HS-5 (cell line): ENCODE results near the gene DOCK3.
"Not testable (repeated sequence)": the region's sequence is repeated elsewhere in the genome, so short reads cannot be mapped to it uniquely, and the experiment has no call there.

Experiments used
- DNase-seq: peaks from one replicate; pipeline ENCODE4 v3.0.0-alpha.2; 2012; ENCODE audit warnings: low read depth

Gene DOCK3

GRCh38 chr3:51242939-51243338, 568.2 kb downstream of the DOCK3 start:
- DNase-seq, result no peak

- no peak for DNase-seq
Observed at GRCh38 chr3:51243924-51244323, 569.2 kb downstream of the DOCK3 start.

GRCh38 chr3:51245867-51246266, 571.1 kb downstream of the DOCK3 start:
- DNase-seq, result peak; percentile 8

- DNase-seq, result no peak
Observed at GRCh38 chr3:51257870-51258269, 583.1 kb downstream of the DOCK3 start.

- DNase-seq, result not testable (repeated sequence)
Observed at GRCh38 chr3:51264166-51264565, 589.4 kb downstream of the DOCK3 start.

- no peak for DNase-seq
Observed at GRCh38 chr3:51268132-51268531, 593.4 kb downstream of the DOCK3 start.

GRCh38 chr3:51269466-51269865, 594.7 kb downstream of the DOCK3 start:
- no peak for DNase-seq

GRCh38 chr3:51270559-51270958, 595.8 kb downstream of the DOCK3 start:
- DNase-seq, result no peak

- DNase-seq, result no peak
Observed at GRCh38 chr3:51271172-51271571, 596.4 kb downstream of the DOCK3 start.

- no peak for DNase-seq
Observed at GRCh38 chr3:51274052-51274451, 599.3 kb downstream of the DOCK3 start.

GRCh38 chr3:51275111-51275805, 600.5 kb downstream of the DOCK3 start:
- DNase-seq, result no peak

GRCh38 chr3:51276046-51276445, 601.3 kb downstream of the DOCK3 start:
- no peak for DNase-seq

- no peak for DNase-seq
Observed at GRCh38 chr3:51279448-51279847, 604.7 kb downstream of the DOCK3 start.

- DNase-seq, result no peak
Observed at GRCh38 chr3:51280176-51280575, 605.4 kb downstream of the DOCK3 start.

GRCh38 chr3:51282931-51283330, 608.2 kb downstream of the DOCK3 start:
- no peak for DNase-seq

- DNase-seq, result no peak
Observed at GRCh38 chr3:51283421-51283820, 608.7 kb downstream of the DOCK3 start.

GRCh38 chr3:51295625-51296024, 620.9 kb downstream of the DOCK3 start:
- no peak for DNase-seq

- no peak for DNase-seq
Observed at GRCh38 chr3:51297333-51297732, 622.6 kb downstream of the DOCK3 start.

- no peak for DNase-seq
Observed at GRCh38 chr3:51304230-51304629, 629.5 kb downstream of the DOCK3 start.

GRCh38 chr3:51306093-51306492, 631.4 kb downstream of the DOCK3 start:
- DNase-seq, result no peak

GRCh38 chr3:51307458-51307857, 632.7 kb downstream of the DOCK3 start:
- no peak for DNase-seq

- not testable (repeated sequence) for DNase-seq
Observed at GRCh38 chr3:51307945-51308607, 633.3 kb downstream of the DOCK3 start.

- no peak for DNase-seq
Observed at GRCh38 chr3:51311055-51311454, 636.3 kb downstream of the DOCK3 start.

- no peak for DNase-seq
Observed at GRCh38 chr3:51328206-51328605, 653.5 kb downstream of the DOCK3 start.
